Ovary (tissue), 9 donors: ENCODE results near the gene CAMK2N1. TPM values are rescaled to one million over a fixed set of nuclear protein-coding genes. Genes with fewer than 3 reads are reported as not detected.

Experiments used
- DNase-seq, 5 donors: peaks; one replicate each; pipeline ENCODE4 v3.0.0-alpha.2; 2019 to 2020
- H3K27ac ChIP-seq, 2 donors: fragments of 200-600 bp; one replicate each; pipeline versions ENCODE4 v1.5.1 to v1.8.0; 2019 to 2022
- H3K27me3 ChIP-seq: fragments of 200-600 bp; one replicate; pipeline ENCODE4 v1.8.0; 2022
- H3K36me3 ChIP-seq: fragments of 200-600 bp; sonication (generic); one replicate; pipeline ENCODE4 v1.5.1; 2019
- H3K4me1 ChIP-seq: one replicate; pipeline ENCODE4 v1.8.1; 2013; ENCODE audit warnings: mild to moderate bottlenecking, moderate library complexity; ENCODE audit not compliant: insufficient read depth
- H3K4me3 ChIP-seq: fragments of 200-600 bp; sonication (generic); one replicate; pipeline ENCODE4 v1.5.1; 2017
- H3K9me3 ChIP-seq, 2 donors: fragments of 200-600 bp in 1 of 2; sonication (generic) in 1 of 2; one replicate each; pipeline versions ENCODE4 v1.5.1 to v1.8.1; 2013 to 2019; ENCODE audit warnings: mild to moderate bottlenecking in 1 of 2, moderate library complexity in 1 of 2
- EP300 ChIP-seq: sonication (generic); formaldehyde crosslinking; IDR thresholded peaks from one replicate; pipeline ENCODE4 v1.6.1; 2017; ENCODE audit warnings: antibody characterized with exemption
- POLR2A ChIP-seq: fragments of 450-650 bp; IDR thresholded peaks from one replicate; pipeline ENCODE4 v1.6.1; 2017; ENCODE audit warnings: antibody characterized with exemption, mild to moderate bottlenecking, moderate library complexity
- WGBS, 3 donors: extraction: QIAGEN DNeasy Blood & Tissue Kit in 1 of 3; methylation state at CpG; one replicate each; pipeline versions ENCODE4 v1.1.5 to v1.1.7; 2013 to 2017; 5-methylcytosine and 5-hydroxymethylcytosine counted together
- intact Hi-C, 4 donors: fragments of 100-400 bp; cut with DNase I; formaldehyde crosslinking; loops; one replicate each; pipeline versions ENCODE4 v1.11.0 to v1.15.1; 2022 to 2023
- polyA plus RNA-seq, 2 donors: library from polyadenylated mRNA; stranded (reverse); fragments of 200-250 nt in 1 of 2; fragments of 350-450 nt in 1 of 2; fragmentation: Illumina TruSeq in 1 of 2; extraction: RNeasy Lipid Tissue Mini Kit (QIAGEN cat#74804) in 1 of 2; gene quantifications; one replicate each; pipeline ENCODE4 v1.2.3, GENCODE V29; 2013 to 2014
- total RNA-seq, 7 donors: library from RNA; depleted of rRNA in 2 of 7; stranded (reverse); fragments of >200 nt in 2 of 7; fragmentation: NEBNext Ultra II Directional in 3 of 7; extraction: Animal tissue kit (Norgen Biotek cat#: 25700) in 3 of 7; gene quantifications; one replicate each; pipeline versions ENCODE4 v1.1.0 to v1.2.4, GENCODE V29; 2016 to 2023
- TF ChIP-seq, protein P1 (sequence below), 3 donors: fragments of 450-650 bp in 2 of 3; fragments of 200-600 bp in 1 of 3; IDR thresholded peaks; one replicate each; pipeline versions ENCODE4 v1.5.1 to v1.8.0; 2016 to 2022; ENCODE audit warnings: antibody characterized with exemption in 3 of 3, mild to moderate bottlenecking in 1 of 3
- donor health status: DM: no; HTN: no; CAD: no; lungs with moderate emphysema.
- donor health status: DM: no; HTN: no; CAD: no.
- donor health status: Bipolar disorder and iron deficiency.
- donor health status: DM: yes; HTN: yes; CAD: no.
- donor health status: DM: no; HTN: no; CAD: no.
- donor health status: DM: yes; HTN: yes; CAD: no.

CAMK2N1 gene
- total and polyA plus RNA-seq, 9 donors = 11.3 to 95.9 (median 35.2) TPM

DNA sequence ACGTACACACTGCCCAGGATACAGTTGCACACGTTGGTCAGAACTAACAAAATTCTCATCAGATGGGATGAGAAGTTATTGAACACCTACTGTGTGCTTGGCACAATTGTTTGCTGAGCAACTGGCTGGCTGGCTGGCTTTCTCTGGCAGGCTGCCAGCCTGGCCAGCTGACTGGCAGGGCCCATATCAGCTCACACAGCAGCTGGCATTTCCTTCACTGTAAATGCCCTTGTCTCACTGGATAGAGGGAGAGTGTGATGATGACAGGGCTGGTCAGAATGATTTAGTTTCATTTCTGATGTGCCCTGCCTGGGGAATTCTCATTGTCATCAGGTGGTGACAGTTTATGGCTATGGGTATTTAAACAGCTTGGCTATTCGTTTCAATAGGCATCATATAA is 15.8 kb downstream of the CAMK2N1 start:
- intact Hi-C loops = loop anchor here in 1 of 4 donors (10.0 kb wide), 1 partner anchor 265 kb away; no protein-coding TSS in a partner anchor
- H3K27ac ChIP-seq = no peak overlapping the region
- TF ChIP-seq, protein P1, sequence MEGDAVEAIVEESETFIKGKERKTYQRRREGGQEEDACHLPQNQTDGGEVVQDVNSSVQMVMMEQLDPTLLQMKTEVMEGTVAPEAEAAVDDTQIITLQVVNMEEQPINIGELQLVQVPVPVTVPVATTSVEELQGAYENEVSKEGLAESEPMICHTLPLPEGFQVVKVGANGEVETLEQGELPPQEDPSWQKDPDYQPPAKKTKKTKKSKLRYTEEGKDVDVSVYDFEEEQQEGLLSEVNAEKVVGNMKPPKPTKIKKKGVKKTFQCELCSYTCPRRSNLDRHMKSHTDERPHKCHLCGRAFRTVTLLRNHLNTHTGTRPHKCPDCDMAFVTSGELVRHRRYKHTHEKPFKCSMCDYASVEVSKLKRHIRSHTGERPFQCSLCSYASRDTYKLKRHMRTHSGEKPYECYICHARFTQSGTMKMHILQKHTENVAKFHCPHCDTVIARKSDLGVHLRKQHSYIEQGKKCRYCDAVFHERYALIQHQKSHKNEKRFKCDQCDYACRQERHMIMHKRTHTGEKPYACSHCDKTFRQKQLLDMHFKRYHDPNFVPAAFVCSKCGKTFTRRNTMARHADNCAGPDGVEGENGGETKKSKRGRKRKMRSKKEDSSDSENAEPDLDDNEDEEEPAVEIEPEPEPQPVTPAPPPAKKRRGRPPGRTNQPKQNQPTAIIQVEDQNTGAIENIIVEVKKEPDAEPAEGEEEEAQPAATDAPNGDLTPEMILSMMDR (IDR thresholded peaks at IDR 0.05) = no peak
- TF ChIP-seq EP300 (no peak), POLR2A (no peak)
- H3K4me3 ChIP-seq = no peak overlapping the region
- H3K27me3 ChIP-seq = no peaks in the 10 kb centered on the region
- no peaks in the 10 kb centered on the region for H3K9me3 ChIP-seq
- no peaks in the 10 kb centered on the region for H3K4me1 ChIP-seq
- no peaks in the 10 kb centered on the region for H3K36me3 ChIP-seq
- no peak for DNase-seq
- WGBS, 3 donors = 57 to 61% (median 59%) methylated on average over 3 of the region's 3 CpGs

DNA sequence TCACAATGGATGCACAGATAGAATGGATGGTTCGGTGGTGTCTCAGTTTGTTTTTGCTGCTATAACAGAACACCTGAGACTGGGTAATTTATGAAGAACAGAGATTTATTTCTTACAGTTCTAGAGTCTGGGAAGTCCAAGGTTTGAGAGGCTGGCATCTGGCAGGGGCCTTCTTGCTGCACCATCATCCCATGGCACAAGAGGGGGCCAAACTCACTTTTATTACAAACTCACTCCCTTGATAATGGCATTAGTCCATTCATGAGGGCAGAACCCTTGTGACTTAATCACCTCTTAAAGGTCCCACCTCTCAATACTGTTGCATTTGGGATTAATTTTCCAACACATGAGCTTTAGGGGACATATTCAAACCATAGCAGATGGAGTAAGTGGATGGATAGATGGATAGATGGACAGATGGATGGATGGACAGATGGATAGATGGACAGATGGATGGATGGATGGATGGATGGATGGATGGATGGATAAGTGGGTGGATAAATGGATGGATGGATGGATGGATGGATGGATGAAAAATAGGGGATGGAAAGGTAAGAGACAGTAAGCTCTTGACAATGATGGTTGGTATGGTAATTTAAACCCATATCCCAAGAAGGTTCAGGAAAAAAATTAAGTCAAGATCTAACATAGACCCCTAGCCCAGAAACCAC is 16.5 kb downstream of the CAMK2N1 start:
- 83 to 97% (median 89%) methylated on average over 1 of the region's 1 CpG for WGBS, 3 donors
- DNase-seq = no peak
- intact Hi-C loops = loop anchor here in 1 of 4 donors (10.0 kb wide), 1 partner anchor 265 kb away; no protein-coding TSS in a partner anchor
- no peaks in the 10 kb centered on the region for H3K9me3 ChIP-seq
- H3K27ac ChIP-seq = no peak overlapping the region
- no peaks in the 10 kb centered on the region for H3K36me3 ChIP-seq
- H3K4me1 ChIP-seq = no peaks in the 10 kb centered on the region
- TF ChIP-seq, protein P1 (IDR thresholded peaks at IDR 0.05) = no peak
- TF ChIP-seq EP300 (no peak), POLR2A (no peak)
- H3K27me3 ChIP-seq = no peaks in the 10 kb centered on the region
- H3K4me3 ChIP-seq = no peak overlapping the region

DNA sequence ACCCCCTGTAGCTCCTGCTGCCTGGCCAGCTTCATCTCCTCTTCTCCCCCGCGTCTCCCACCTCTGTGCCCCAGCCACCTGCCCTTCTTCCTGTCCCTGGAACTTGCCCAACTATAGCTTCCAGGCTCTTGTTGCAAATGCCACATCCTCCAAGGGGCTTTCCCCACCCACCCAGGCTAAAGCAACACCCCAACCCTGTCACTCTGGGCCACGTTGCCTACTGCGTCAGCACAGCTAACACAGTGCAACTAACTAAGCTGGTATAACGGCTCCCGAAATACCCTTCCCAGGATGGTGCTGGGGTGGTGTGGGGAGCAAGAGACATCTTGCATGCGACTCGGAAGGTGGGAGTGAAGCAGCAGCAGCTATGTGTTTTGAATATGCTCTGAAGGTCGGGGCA is 19.7 kb downstream of the CAMK2N1 start:
- DNase-seq = no peak
- WGBS, 3 donors = 57 to 72% (median 71%) methylated on average over 9 of the region's 9 CpGs
- no peak overlapping the region for H3K27ac ChIP-seq
- H3K27me3 ChIP-seq = no peaks in the 10 kb centered on the region
- TF ChIP-seq, protein P1 (IDR thresholded peaks at IDR 0.05) = no peak
- TF ChIP-seq POLR2A (no peak), EP300 (no peak)
- H3K4me3 ChIP-seq = no peak overlapping the region
- no peaks in the 10 kb centered on the region for H3K36me3 ChIP-seq
- H3K4me1 ChIP-seq = no peaks in the 10 kb centered on the region
- intact Hi-C loops = no loop called here
- no peaks in the 10 kb centered on the region for H3K9me3 ChIP-seq

DNA sequence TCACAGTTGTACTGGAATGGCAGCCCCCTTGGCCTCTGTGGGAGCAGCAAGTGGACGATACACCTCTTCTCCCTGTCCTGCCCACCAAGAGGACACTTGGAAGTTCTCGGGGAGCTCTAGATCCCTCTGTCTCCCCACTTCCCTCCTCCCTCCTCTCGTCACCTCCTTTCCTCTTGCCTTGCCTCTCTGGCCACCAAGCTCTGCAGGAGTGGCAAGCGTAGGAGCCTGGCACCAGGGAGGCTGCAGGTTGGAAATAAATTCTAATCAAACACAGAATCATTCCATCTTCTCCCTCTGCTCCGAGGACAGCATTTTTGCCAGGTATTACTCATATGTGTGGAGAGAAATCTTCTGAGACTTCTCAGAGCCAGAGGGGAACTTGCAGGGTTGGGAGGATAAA is 20.8 kb downstream of the CAMK2N1 start:
- DNase-seq = no peak
- TF ChIP-seq, protein P1 (IDR thresholded peaks at IDR 0.05) = no peak
- Histone ChIP-seq H3K4me3 (no peak overlapping the region), H3K9me3 (no peaks in the 10 kb centered on the region), H3K4me1 (no peaks in the 10 kb centered on the region), H3K27me3 (no peaks in the 10 kb centered on the region), H3K36me3 (no peaks in the 10 kb centered on the region), H3K27ac (no peak overlapping the region)
- intact Hi-C loops = no loop called here
- WGBS, 3 donors = 66 to 70% (median 68%) methylated on average over 5 of the region's 5 CpGs
